A549 (cell line): ENCODE data around the gene WWP2. TPM values are rescaled to one million over a fixed set of nuclear protein-coding genes. Genes with fewer than 3 reads are reported as not detected.

Experiments used
- ATAC-seq, 2 experiments: fragments of 200-7000 bp in 1 of 2; fragments of >200 bp in 1 of 2; cut with Nextera tagmentation in 1 of 2; cut with Tn5 transposase in 1 of 2; 3 replicates each; pipeline versions ENCODE4 v1.8.0 to v1.9.1; 2018 to 2020; ENCODE audit warnings: mild to moderate bottlenecking in 1 of 2, moderate library complexity in 1 of 2
- CTCF ChIA-PET: fragments of 300-600 bp; sonication (Branson Sonifier 250); formaldehyde crosslinking; extraction: SDS; loops from one replicate; lab custom pipeline; 2021; ENCODE audit warnings: antibody characterized with exemption, inconsistent platforms; lab: Yijun Ruan, JAX
- POLR2A ChIA-PET: fragments of 350-600 bp; formaldehyde crosslinking; extraction: SDS; loops from one replicate; lab custom pipeline; 2021; ENCODE audit warnings: antibody characterized with exemption, inconsistent platforms; lab: Yijun Ruan, JAX
- DNase-seq, 2 experiments: peaks; one replicate each; pipeline versions ENCODE4 v3.0.0 to v3.0.0-alpha.2; 2011 to 2016; ENCODE audit warnings: low read depth in 1 of 2, low spot score in 1 of 2
- FAIRE-seq: peaks from 2 replicates; lab custom pipeline; 2011; peaks lifted over from hg19 to GRCh38; lab: Jason Lieb, UNC
- H3K27ac ChIP-seq, 2 experiments: fragments of >200 bp; sonication (Bioruptor Twin); formaldehyde crosslinking; 3 replicates each; pipeline ENCODE4 v1.5.1; 2016 to 2017
- H3K4me1 ChIP-seq: fragments of >200 bp; sonication (Bioruptor Twin); formaldehyde crosslinking; 3 replicates; pipeline ENCODE4 v1.6.1; 2016
- H3K4me2 ChIP-seq: fragments of >200 bp; sonication (Bioruptor Twin); formaldehyde crosslinking; 3 replicates; pipeline ENCODE4 v1.6.1; 2016
- H3K4me3 ChIP-seq: fragments of >200 bp; sonication (Bioruptor Twin); formaldehyde crosslinking; 3 replicates; pipeline ENCODE4 v1.5.1; 2016
- H3K9me3 ChIP-seq: fragments of >200 bp; sonication (Bioruptor Twin); formaldehyde crosslinking; 3 replicates; pipeline ENCODE4 v1.6.1; 2016
- CEBPB ChIP-seq, 2 experiments: fragments of >200 bp in 1 of 2; sonication (Bioruptor Twin) in 1 of 2; formaldehyde crosslinking in 1 of 2; IDR thresholded peaks; 2 replicates each; pipeline ENCODE4 v1.6.1; 2012 to 2016
- CHD4 ChIP-seq: fragments of 200-600 bp; sonication (generic); IDR thresholded peaks from 2 replicates; pipeline ENCODE4 v1.6.1; 2016; ENCODE audit warnings: antibody characterized with exemption, mild to moderate bottlenecking, borderline replicate concordance
- CTCF ChIP-seq: fragments of >200 bp; sonication (Bioruptor Twin); formaldehyde crosslinking; IDR thresholded peaks from 3 replicates; pipeline ENCODE4 v1.5.1; 2016
- EHF ChIP-seq: fragments of 250-450 bp; sonication (Bioruptor Pico); IDR thresholded peaks from 2 replicates; pipeline ENCODE4 v1.5.0; 2020; ENCODE audit warnings: mild to moderate bottlenecking
- EHMT2 ChIP-seq: fragments of 200-600 bp; sonication (generic); IDR thresholded peaks from 2 replicates; pipeline ENCODE4 v1.6.1; 2016; ENCODE audit warnings: antibody characterized with exemption, low read depth, mild to moderate bottlenecking, moderate library complexity
- FOSB ChIP-seq: fragments of 250-450 bp; sonication (Bioruptor Pico); IDR thresholded peaks from 2 replicates; pipeline ENCODE4 v1.5.0; 2020; ENCODE audit warnings: mild to moderate bottlenecking, moderate library complexity
- HDAC2 ChIP-seq: fragments of 200-600 bp; sonication (generic); IDR thresholded peaks from 2 replicates; pipeline ENCODE4 v1.6.1; 2016
- HMGXB4 ChIP-seq: fragments of 250-450 bp; sonication (Bioruptor Pico); IDR thresholded peaks from 2 replicates; pipeline ENCODE4 v1.5.0; 2021; ENCODE audit warnings: mild to moderate bottlenecking, moderate library complexity, borderline replicate concordance
- HOXA7 ChIP-seq: fragments of 250-450 bp; sonication (Bioruptor Pico); IDR thresholded peaks from 2 replicates; pipeline ENCODE4 v1.5.0; 2020; ENCODE audit warnings: mild to moderate bottlenecking, moderate library complexity
- JUNB ChIP-seq: fragments of >200 bp; sonication (Bioruptor Twin); formaldehyde crosslinking; IDR thresholded peaks from 2 replicates; pipeline ENCODE4 v1.6.1; 2016
- NFE2L2 ChIP-seq: fragments of 150-350 bp; conservative IDR thresholded peaks from 2 replicates; pipeline ENCODE4 v1.6.1; 2014; ENCODE audit warnings: low read length
- PBX3 ChIP-seq: IDR thresholded peaks from 2 replicates; pipeline ENCODE4 v1.6.1; 2012
- POLR2A ChIP-seq: IDR thresholded peaks from 2 replicates; pipeline ENCODE4 v1.6.1; 2012; ENCODE audit warnings: mild to moderate bottlenecking, low read length
- RCOR1 ChIP-seq: fragments of 150-350 bp; IDR thresholded peaks from 2 replicates; pipeline ENCODE4 v1.6.1; 2014; ENCODE audit warnings: antibody characterized with exemption, low read length, low read depth
- ZFP36 ChIP-seq: fragments of 450-650 bp; IDR thresholded peaks from 2 replicates; pipeline ENCODE4 v1.6.1; 2014; ENCODE audit warnings: borderline replicate concordance; ENCODE audit not compliant: partially characterized antibody
- WGBS: methylation state at CpG from one replicate; pipeline ENCODE4 v1.1.6; 2017; ENCODE audit errors: missing lambda C conversion rate; 5-methylcytosine and 5-hydroxymethylcytosine counted together
- polyA plus RNA-seq, 4 experiments: library from polyadenylated mRNA; depleted of rRNA in 3 of 4; stranded (reverse); fragments of >200 nt; fragmentation: RNase III in 1 of 4; extraction: RNeasy Plus Mini Kit Qiagen cat#74134 plus additional on column Dnase treatment in 1 of 4; gene quantifications; 2 replicates in 3 of 4; 3 replicates in 1 of 4; pipeline ENCODE4 v1.2.3, GENCODE V29; 2011 to 2017
- TF ChIP-seq, protein P1 (sequence below): fragments of >200 bp; sonication (Bioruptor Twin); formaldehyde crosslinking; IDR thresholded peaks from 3 replicates; pipeline ENCODE4 v1.6.1; 2016
- TF ChIP-seq, protein P2 (sequence below): fragments of >200 bp; sonication (Bioruptor Twin); formaldehyde crosslinking; IDR thresholded peaks from 2 replicates; pipeline ENCODE4 v1.6.1; 2016
- TF ChIP-seq, protein P3 (sequence below): fragments of 250-450 bp; sonication (Bioruptor Pico); IDR thresholded peaks from 2 replicates; pipeline ENCODE4 v1.5.0; 2020; ENCODE audit warnings: low read depth, mild to moderate bottlenecking, moderate library complexity
- TF ChIP-seq, protein P4 (sequence below): fragments of 150-350 bp; IDR thresholded peaks from 2 replicates; pipeline ENCODE4 v1.6.1; 2014; ENCODE audit warnings: low read depth, mild to moderate bottlenecking, low read length

The WWP2 gene
- polyA plus RNA-seq, 2 of the 4 experiments (the other 2 are of a cell fraction): 16.1 to 16.2 TPM

DNA sequence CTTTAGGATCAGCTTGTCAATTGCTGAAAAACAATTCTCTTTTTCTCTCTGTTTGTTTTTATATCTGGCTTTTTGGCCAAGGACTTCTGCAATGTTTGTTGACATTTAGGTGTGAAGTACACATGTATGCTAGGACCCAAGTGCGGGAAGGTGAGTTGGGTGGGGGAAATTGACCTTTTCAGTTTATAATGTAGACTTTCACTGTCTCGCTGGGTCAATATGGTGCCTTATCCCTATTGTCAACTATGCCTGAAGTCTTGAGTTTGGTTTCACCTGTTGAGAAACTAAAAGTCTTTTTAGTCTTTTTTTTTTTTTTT lies 9.5 kb downstream of the WWP2 start:
- no peak overlapping the region for H3K4me3 ChIP-seq
- H3K9me3 ChIP-seq: peaks cover 7% of the 10 kb centered on the region; the same call in 1 of the 3 replicates
- no peak overlapping the region for H3K27ac ChIP-seq
- FAIRE-seq: no peak
- no peak overlapping the region for H3K4me2 ChIP-seq
- ChIA-PET POLR2A (interaction anchor here (0.7 kb wide), 1 partner anchor 294 kb away, joined by 7 read pairs; no protein-coding TSS in a partner anchor), CTCF (interaction anchor here (0.9 to 2.3 kb wide), 5 partner anchors 11 to 51 kb away, joined by 3 to 11 read pairs (median 4); partner anchors contain the start of gene NOB1)
- H3K4me1 ChIP-seq: 0 out of 3 replicates have a peak, but pooled peaks cover 3% of the 10 kb centered on the region
- no peak for DNase-seq
- WGBS: 90% methylated on average over 2 of the region's 2 CpGs
- TF ChIP-seq CEBPB (IDR thresholded peaks at IDR 0.05) (no peak), FOSB (CRISPR knock-in tag) (no peak), CHD4 (no peak), POLR2A (no peak), JUNB (no peak), RCOR1 (no peak), NFE2L2 (no peak), EHF (no peak), HMGXB4 (no peak), PBX3 (no peak), HOXA7 (CRISPR knock-in tag) (no peak), EHMT2 (no peak)
- TF ChIP-seq, protein P1, sequence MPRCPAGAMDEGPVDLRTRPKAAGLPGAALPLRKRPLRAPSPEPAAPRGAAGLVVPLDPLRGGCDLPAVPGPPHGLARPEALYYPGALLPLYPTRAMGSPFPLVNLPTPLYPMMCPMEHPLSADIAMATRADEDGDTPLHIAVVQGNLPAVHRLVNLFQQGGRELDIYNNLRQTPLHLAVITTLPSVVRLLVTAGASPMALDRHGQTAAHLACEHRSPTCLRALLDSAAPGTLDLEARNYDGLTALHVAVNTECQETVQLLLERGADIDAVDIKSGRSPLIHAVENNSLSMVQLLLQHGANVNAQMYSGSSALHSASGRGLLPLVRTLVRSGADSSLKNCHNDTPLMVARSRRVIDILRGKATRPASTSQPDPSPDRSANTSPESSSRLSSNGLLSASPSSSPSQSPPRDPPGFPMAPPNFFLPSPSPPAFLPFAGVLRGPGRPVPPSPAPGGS: no peak
- TF ChIP-seq, protein P2, sequence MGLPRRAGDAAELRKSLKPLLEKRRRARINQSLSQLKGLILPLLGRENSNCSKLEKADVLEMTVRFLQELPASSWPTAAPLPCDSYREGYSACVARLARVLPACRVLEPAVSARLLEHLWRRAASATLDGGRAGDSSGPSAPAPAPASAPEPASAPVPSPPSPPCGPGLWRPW: no peak
- TF ChIP-seq, protein P3, sequence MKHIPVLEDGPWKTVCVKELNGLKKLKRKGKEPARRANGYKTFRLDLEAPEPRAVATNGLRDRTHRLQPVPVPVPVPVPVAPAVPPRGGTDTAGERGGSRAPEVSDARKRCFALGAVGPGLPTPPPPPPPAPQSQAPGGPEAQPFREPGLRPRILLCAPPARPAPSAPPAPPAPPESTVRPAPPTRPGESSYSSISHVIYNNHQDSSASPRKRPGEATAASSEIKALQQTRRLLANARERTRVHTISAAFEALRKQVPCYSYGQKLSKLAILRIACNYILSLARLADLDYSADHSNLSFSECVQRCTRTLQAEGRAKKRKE (CRISPR knock-in tag): no peak
- ATAC-seq: no peak

DNA sequence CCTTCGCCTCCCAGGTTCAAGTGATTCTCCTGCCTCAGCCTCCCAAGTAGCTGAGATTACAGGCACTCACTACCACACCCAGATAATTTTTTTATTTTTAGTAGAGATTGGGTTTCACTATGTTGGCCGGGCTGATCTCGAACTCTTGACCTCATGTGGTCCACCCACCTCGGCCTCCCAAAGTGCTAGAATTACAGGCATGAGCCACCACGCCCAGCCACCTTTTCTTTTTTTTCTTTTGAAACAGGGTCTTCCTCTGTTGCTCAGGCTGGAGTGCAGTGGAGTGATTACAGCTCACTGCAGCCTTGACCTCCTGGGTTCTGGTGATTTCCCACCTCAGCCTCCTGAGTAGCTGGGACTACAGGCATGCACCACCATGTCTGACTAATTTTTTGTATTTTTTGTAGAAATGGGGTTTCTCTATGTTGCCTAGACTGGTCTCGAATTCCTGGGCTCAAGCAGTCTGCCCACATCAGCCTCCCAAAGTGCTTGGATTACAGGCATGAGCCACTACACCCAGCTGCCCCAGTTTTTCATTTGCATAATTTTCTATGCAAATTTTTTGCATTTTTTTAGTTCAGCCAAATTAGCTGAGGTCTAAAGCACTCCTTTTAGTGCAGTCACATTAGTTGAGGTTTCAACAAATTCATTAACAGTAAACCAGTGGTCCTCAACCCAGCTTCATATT lies 11.3 kb downstream of the WWP2 start:
- peaks cover 7% of the 10 kb centered on the region; the same call in 1 of the 3 replicates for H3K9me3 ChIP-seq
- H3K4me2 ChIP-seq: no peak overlapping the region
- no peak for FAIRE-seq
- ChIA-PET CTCF (interaction anchor here (1.0 to 2.4 kb wide), 3 partner anchors 11 to 56 kb away, joined by 3 to 10 read pairs (median 4); partner anchors contain the start of gene WWP2), POLR2A (no interaction called here)
- 0 out of 3 replicates have a peak, but pooled peaks cover 3% of the 10 kb centered on the region for H3K4me1 ChIP-seq
- no peak overlapping the region for H3K4me3 ChIP-seq
- WGBS: 81% methylated on average over 6 of the region's 6 CpGs
- ATAC-seq: no peak
- TF ChIP-seq ZFP36: no peak
- TF ChIP-seq CEBPB (IDR thresholded peaks at IDR 0.05): no peak
- TF ChIP-seq, protein P4, sequence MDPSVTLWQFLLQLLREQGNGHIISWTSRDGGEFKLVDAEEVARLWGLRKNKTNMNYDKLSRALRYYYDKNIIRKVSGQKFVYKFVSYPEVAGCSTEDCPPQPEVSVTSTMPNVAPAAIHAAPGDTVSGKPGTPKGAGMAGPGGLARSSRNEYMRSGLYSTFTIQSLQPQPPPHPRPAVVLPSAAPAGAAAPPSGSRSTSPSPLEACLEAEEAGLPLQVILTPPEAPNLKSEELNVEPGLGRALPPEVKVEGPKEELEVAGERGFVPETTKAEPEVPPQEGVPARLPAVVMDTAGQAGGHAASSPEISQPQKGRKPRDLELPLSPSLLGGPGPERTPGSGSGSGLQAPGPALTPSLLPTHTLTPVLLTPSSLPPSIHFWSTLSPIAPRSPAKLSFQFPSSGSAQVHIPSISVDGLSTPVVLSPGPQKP: no peak
- no peak for TF ChIP-seq HDAC2
- no peak for TF ChIP-seq CTCF
- TF ChIP-seq NFE2L2: no peak
- no peak for DNase-seq
- H3K27ac ChIP-seq: no peak overlapping the region
